GM23248 (cell line): Measurements from ENCODE around the gene RAB9B.

ENCODE experiments used
- EZH2 ChIP-seq: fragments of 200-600 bp; sonication (generic); IDR thresholded peaks from 2 replicates; pipeline ENCODE4 v1.6.1; 2018; ENCODE audit warnings: antibody characterized with exemption, mild to moderate bottlenecking; ENCODE audit not compliant: insufficient read depth, poor library complexity, severe bottlenecking
- EZH2phosphoT487 ChIP-seq: fragments of 200-600 bp; sonication (generic); IDR thresholded peaks from 2 replicates; pipeline ENCODE4 v1.6.1; 2018; ENCODE audit warnings: antibody characterized with exemption, moderate library complexity, mild to moderate bottlenecking, low read depth; ENCODE audit not compliant: insufficient read depth

DNA sequence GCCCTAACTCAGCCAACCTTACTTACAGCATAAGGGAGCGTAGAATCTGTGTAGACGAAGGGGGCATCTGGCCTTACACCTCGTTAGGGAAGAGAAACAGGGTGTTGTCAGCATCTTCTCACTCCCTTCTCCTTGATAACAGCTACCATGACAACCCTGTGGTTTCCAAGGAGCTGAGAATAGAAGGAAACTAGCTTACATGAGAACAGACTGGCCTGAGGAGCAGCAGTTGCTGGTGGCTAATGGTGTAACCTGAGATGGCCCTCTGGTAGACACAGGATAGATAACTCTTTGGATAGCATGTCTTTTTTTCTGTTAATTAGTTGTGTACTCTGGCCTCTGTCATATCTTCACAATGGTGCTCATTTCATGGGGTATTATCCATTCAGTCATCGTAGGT is 40.8 kb downstream of the RAB9B start:
- TF ChIP-seq EZH2 (no peak), EZH2phosphoT487 (no peak)
